ENCODE results near the gene PCDHB11. TPM values are rescaled to one million over a fixed set of nuclear protein-coding genes. Genes with fewer than 3 reads are reported as not detected.
"Not testable (repeated sequence)": the region's sequence is repeated elsewhere in the genome, so short reads cannot be mapped to it uniquely, and the experiment has no call there.

Gene PCDHB11
- total RNA-seq, 1 donor from 2014 or later: 0.81 TPM

- no peak for DNase-seq (ENCODE audit: missing footprints)
- no peak for ATAC-seq
- intact Hi-C loops (cut with DNase I): no loop called here
Observed at GRCh38 chr5:141223112-141223783, 23.8 kb downstream of the PCDHB11 start, which contains the start of gene PCDHB14. PCDHB14 (plus strand) TSS chr5:141223343; CDS start chr5:141223506, 163 bp downstream.

GRCh38 chr5:141224844-141225243 lies 25.4 kb downstream of the PCDHB11 start:
- ATAC-seq; intact Hi-C loops (cut with DNase I); DNase-seq (ENCODE audit: missing footprints): not testable (repeated sequence)

DNA sequence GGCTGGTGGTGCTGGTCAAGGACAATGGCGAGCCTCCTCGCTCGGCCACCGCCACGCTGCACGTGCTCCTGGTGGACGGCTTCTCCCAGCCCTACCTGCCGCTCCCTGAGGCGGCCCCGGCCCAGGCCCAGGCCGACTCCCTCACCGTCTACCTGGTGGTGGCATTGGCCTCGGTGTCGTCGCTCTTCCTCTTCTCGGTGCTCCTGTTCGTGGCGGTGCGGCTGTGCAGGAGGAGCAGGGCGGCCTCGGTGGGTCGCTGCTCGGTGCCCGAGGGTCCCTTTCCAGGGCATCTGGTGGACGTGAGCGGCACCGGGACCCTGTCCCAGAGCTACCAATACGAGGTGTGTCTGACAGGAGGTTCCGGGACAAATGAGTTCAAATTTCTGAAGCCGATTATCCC lies 26.0 kb downstream of the PCDHB11 start:
- intact Hi-C loops (cut with DNase I); ATAC-seq; DNase-seq (ENCODE audit: missing footprints): not testable (repeated sequence)

GRCh38 chr5:141234109-141234667 lies 34.8 kb downstream of the PCDHB11 start:
- intact Hi-C loops (cut with DNase I): no loop called here
- ATAC-seq (no peak), DNase-seq (ENCODE audit: missing footprints) (no peak)

DNA sequence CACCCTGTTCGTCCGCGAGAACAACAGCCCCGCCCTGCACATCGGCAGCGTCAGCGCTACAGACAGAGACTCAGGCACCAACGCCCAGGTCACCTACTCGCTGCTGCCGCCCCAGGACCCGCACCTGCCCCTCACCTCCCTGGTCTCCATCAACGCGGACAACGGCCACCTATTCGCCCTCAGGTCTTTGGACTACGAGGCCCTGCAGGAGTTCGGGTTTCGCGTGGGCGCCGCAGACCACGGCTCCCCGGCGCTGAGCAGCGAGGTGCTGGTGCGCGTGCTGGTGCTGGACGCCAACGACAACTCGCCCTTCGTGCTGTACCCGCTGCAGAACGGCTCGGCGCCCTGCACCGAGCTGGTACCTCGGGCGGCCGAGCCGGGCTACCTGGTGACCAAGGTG lies 36.5 kb downstream of the PCDHB11 start:
- intact Hi-C loops (cut with DNase I); DNase-seq (ENCODE audit: missing footprints); ATAC-seq: not testable (repeated sequence)

DNA sequence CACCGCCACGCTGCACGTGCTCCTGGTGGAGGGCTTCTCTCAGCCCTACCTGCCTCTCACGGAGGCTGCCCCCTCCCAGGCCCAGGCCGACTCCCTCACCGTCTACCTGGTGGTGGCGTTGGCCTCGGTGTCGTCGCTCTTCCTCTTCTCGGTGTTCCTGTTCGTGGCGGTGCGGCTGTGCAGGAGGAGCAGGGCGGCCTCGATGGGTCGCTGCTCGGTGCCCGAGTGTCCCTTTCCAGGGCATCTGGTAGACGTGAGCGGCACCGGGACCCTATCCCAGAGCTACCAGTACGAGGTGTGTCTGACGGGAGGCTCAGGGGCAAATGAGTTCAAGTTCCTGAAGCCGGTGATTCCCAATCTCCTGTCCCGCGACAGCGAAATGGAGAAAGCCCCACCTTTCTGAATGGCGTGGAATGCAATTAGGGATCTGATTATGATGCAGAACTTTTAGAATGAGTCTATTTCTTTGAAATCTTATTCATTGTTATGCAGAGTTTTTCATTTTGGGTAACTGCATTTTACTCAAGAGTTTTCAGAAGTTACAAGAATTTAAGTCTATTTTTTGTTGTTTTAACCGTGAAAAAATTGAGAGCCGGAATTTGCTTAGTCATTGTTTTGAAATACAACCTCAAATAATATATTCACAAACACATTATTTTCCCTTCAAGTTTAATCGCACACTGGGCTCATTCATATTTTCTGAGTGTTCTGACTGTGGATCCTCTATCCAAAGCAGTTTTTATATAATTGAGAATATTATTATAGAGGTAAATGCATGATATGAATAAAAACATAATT lies 37.3 kb downstream of the PCDHB11 start:
- ATAC-seq (no peak), DNase-seq (ENCODE audit: missing footprints) (no peak)
- intact Hi-C loops (cut with DNase I): no loop called here

DNA sequence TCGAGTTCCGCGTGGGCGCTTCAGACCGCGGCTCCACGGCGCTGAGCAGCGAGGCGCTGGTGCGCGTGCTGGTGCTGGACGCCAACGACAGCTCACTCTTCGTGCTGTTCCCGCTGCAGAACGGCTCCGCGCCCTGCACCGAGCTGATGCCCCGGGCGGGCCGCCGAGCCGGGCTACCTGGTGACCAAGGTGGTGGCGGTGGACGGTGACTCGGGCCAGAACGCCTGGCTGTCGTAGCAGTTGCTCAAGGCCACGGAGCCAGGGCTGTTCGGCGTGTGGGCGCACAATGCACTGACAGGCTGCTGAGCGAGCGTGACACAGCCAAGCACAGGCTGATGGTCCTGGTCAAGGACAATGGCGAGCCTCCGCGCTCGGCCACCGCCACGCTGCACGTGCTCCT lies 42.1 kb downstream of the PCDHB11 start:
- intact Hi-C loops (cut with DNase I): no loop called here
- DNase-seq (ENCODE audit: missing footprints): no peak
- no peak for ATAC-seq

- DNase-seq (ENCODE audit: missing footprints) (no peak), ATAC-seq (no peak)
- intact Hi-C loops (cut with DNase I): loop anchor here (1.0 kb wide), 1 partner anchor 319 kb away; no protein-coding TSS in a partner anchor
Observed at GRCh38 chr5:141245250-141245717, 45.9 kb downstream of the PCDHB11 start, which contains the start of gene PCDHB15. PCDHB15 (plus strand) TSS chr5:141245395; CDS start chr5:141245579, 184 bp downstream.

DNA sequence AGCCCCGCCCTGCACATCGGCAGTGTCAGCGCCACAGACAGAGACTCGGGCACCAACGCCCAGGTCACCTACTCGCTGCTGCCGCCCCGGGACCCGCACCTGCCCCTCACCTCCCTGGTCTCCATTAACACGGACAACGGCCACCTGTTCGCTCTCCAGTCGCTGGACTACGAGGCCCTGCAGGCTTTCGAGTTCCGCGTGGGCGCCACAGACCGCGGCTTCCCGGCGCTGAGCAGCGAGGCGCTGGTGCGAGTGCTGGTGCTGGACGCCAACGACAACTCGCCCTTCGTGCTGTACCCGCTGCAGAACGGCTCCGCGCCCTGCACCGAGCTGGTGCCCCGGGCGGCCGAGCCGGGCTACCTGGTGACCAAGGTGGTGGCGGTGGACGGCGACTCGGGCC lies 47.5 kb downstream of the PCDHB11 start:
- DNase-seq (ENCODE audit: missing footprints); intact Hi-C loops (cut with DNase I); ATAC-seq: not testable (repeated sequence)

GRCh38 chr5:141247434-141247833 lies 48.0 kb downstream of the PCDHB11 start:
- ATAC-seq; intact Hi-C loops (cut with DNase I): not testable (repeated sequence)

DNA sequence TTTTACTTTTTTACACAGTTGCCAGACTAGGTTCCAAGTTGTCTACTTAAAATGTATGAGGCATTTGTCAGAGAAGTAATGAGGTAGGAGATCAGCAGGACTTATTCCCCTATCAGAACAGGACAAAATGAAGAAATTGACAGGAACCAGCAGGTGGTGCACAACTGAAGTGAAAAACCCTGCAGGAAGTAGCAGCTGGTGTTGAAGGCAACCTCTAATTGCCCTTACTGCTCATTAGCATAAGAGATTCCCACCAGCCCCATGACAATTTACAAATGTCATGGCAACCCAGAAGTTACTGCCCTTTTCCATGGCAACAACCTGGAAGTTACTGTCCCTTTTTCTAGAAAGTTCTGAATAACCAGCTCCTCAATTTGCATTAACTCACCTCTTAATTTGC lies 51.1 kb downstream of the PCDHB11 start:
- DNase-seq (ENCODE audit: missing footprints): no peak
- intact Hi-C loops (cut with DNase I): no loop called here
- no peak for ATAC-seq

More at GRCh38 chr5:141247434-141247833, 48.0 kb downstream of the PCDHB11 start:
- DNase-seq (ENCODE audit: missing footprints): not testable (repeated sequence)

Other genes with a start within 250 kb of the PCDHB11 start
- 0.30 TPM for gene PCDHAC2, start 233.2 kb upstream of the PCDHB11 start, total RNA-seq
- not detected for gene PCDHB1, start 148.3 kb upstream of the PCDHB11 start, total RNA-seq
- 1.7 TPM for gene PCDHB2, start 105.0 kb upstream of the PCDHB11 start, total RNA-seq
- gene PCDHB3, start 99.2 kb upstream of the PCDHB11 start, total RNA-seq: 0.70 TPM
- gene PCDHB4, start 77.8 kb upstream of the PCDHB11 start, total RNA-seq: 1.5 TPM
- 1.6 TPM for gene PCDHB5, start 64.4 kb upstream of the PCDHB11 start, total RNA-seq
- gene PCDHB6, start 49.6 kb upstream of the PCDHB11 start, total RNA-seq: 0.51 TPM
- 0.87 TPM for gene PCDHB7, start 27.0 kb upstream of the PCDHB11 start, total RNA-seq
- gene PCDHB8, start 21.8 kb upstream of the PCDHB11 start, total RNA-seq: 2.2 TPM
- 2.5 TPM for gene PCDHB16, start 17.2 kb upstream of the PCDHB11 start, total RNA-seq
- gene PCDHB9, start 12.5 kb upstream of the PCDHB11 start, total RNA-seq: 1.3 TPM
- 0.84 TPM for gene PCDHB10, start 7.3 kb upstream of the PCDHB11 start, total RNA-seq
- 1.3 TPM for gene PCDHB12, start 9.1 kb downstream of the PCDHB11 start, total RNA-seq
- gene PCDHB13, start 14.3 kb downstream of the PCDHB11 start, total RNA-seq: 2.6 TPM
- 4.1 TPM for gene PCDHB14, start 23.7 kb downstream of the PCDHB11 start, total RNA-seq
- 5.8 TPM for gene PCDHB15, start 45.8 kb downstream of the PCDHB11 start, total RNA-seq
- not detected for gene SLC25A2, start 104.4 kb downstream of the PCDHB11 start, total RNA-seq
- 101 TPM for gene TAF7, start 121.2 kb downstream of the PCDHB11 start, total RNA-seq
- gene PCDHGA1, start 130.9 kb downstream of the PCDHB11 start, total RNA-seq: 3.2 TPM
- gene PCDHGA2, start 139.1 kb downstream of the PCDHB11 start, total RNA-seq: 6.2 TPM
- 9.8 TPM for gene PCDHGA3, start 144.2 kb downstream of the PCDHB11 start, total RNA-seq
- 6.7 TPM for gene PCDHGB1, start 150.5 kb downstream of the PCDHB11 start, total RNA-seq
- 7.8 TPM for gene PCDHGA4, start 155.4 kb downstream of the PCDHB11 start, total RNA-seq
- 8.3 TPM for gene PCDHGB2, start 160.4 kb downstream of the PCDHB11 start, total RNA-seq
- gene PCDHGA5, start 164.5 kb downstream of the PCDHB11 start, total RNA-seq: 5.7 TPM
- gene PCDHGB3, start 170.6 kb downstream of the PCDHB11 start, total RNA-seq: 7.3 TPM
- gene PCDHGA6, start 174.3 kb downstream of the PCDHB11 start, total RNA-seq: 6.0 TPM
- 7.2 TPM for gene PCDHGA7, start 183.1 kb downstream of the PCDHB11 start, total RNA-seq
- gene PCDHGB4, start 188.1 kb downstream of the PCDHB11 start, total RNA-seq: 4.6 TPM
- 9.7 TPM for gene PCDHGA8, start 193.0 kb downstream of the PCDHB11 start, total RNA-seq
- 6.1 TPM for gene PCDHGB5, start 198.3 kb downstream of the PCDHB11 start, total RNA-seq
- gene PCDHGA9, start 203.2 kb downstream of the PCDHB11 start, total RNA-seq: 4.2 TPM
- 5.9 TPM for gene PCDHGB6, start 208.4 kb downstream of the PCDHB11 start, total RNA-seq
- gene PCDHGA10, start 213.4 kb downstream of the PCDHB11 start, total RNA-seq: 4.1 TPM
- 8.6 TPM for gene PCDHGB7, start 218.1 kb downstream of the PCDHB11 start, total RNA-seq
- gene PCDHGA11, start 221.4 kb downstream of the PCDHB11 start, total RNA-seq: 4.5 TPM
- 6.5 TPM for gene PCDHGA12, start 230.9 kb downstream of the PCDHB11 start, total RNA-seq